HG03064 (cell line): ENCODE measurements around the gene WWC1.

Experiments used
- ATAC-seq: cut with Tn5 transposase; IDR thresholded peaks from one replicate; pipeline ENCODE4 v1.9.1; 2021; ENCODE audit warnings: low read depth; ENCODE audit not compliant: unreplicated experiment

The WWC1 gene

GRCh38 chr5:168401880-168402279, 110.4 kb downstream of the WWC1 start:
- ATAC-seq, result no peak

DNA sequence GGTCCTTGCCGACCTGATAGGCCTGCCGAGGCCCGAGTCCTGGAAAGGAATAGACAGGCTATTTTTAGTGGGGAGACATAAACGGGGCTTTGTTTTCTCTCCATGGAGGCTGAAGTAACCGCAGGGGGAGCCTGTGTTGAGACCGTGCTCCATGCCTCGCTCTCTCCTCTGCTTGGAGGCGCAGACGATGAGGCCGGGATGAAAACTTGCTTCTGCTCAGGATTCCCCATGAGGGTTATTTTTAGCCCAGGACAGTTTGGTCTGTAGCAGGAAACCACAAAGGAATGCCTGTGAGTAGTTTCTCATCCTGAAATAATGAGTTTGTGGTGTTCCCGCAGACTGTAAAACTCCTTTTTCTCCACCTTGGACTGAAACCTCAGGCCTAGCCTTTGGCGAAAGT, 112.9 kb downstream of the WWC1 start:
- ATAC-seq, result no peak

DNA sequence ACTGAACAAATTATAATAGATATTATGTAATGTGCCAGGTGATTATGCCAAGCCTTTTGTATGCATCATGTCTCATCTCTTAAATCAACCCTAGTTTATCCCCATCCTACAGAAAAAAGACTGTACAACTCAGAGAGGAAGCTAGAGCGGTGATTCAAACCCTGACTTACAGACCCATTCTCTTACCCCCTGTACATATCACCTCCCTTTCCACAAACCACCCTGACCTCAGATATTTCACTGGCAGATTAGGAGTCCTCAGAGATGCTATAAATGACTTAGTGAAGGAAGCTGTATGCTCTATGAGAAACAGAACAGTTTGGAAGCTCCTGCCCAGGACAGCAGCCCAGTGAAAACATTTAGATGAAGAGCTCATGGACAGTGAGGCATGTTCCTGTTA, 115.8 kb downstream of the WWC1 start:
- ATAC-seq, result no peak

- ATAC-seq, result no peak
Observed at GRCh38 chr5:168408561-168409305, 117.3 kb downstream of the WWC1 start.

DNA sequence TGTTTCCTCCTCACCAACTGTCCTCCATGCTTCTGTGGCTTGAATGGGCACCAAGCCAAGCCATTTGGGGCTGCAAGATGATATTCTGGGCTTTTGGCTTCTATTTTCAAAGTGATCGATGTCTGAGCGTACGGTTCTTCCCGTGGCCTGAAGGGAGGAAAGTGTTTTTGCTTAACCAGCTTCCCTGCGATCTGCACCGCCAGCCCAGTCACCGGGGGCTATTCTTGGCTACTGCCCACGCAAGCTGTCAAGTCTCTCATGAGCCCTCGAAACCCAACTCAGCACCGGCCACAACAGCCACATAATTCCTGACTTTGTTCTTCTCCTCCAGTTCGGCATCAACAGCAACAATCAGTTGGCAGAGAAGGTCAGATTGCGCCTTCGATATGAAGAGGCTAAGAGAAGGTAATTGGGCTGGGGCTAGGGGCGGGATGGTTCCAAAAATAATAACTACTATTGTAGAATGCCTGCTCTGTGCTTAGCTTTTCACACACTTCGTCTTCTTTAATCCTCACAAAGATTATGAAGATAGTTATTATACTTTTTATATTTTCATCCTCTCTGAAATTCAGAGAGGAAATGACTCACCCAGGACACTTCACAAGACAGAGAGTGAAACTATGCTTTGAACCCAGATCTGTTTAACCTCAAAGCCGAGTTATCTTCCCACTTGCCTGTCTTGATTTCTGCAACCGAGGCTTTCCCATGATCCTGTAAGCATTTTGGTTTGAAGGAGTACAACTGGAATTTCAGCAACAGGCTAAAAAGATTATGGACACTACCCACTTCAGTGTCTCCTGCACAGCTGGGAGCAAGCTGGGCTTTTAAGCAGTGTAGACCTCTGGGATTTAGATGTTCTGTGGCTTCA, 118.4 kb downstream of the WWC1 start:
- no peak for ATAC-seq

DNA sequence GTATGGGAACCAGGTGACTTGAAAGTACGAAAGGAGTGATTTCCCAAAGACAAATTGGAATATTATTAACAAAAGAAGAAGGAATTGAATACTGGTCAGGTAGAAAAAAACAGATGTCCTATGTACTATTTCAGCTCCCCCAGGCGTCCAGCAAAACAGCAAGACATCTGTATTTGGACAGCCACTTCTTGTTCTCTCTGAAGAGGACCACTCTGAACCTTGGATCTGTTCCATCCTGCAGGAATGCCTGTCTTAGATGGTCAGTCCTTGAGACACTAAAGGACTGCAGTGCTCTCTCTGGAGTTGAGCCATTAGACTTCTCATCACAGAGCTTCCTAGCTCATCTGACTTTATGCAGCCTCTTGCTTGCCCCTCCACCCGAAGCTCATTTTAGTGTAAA, 120.4 kb downstream of the WWC1 start:
- no peak for ATAC-seq

DNA sequence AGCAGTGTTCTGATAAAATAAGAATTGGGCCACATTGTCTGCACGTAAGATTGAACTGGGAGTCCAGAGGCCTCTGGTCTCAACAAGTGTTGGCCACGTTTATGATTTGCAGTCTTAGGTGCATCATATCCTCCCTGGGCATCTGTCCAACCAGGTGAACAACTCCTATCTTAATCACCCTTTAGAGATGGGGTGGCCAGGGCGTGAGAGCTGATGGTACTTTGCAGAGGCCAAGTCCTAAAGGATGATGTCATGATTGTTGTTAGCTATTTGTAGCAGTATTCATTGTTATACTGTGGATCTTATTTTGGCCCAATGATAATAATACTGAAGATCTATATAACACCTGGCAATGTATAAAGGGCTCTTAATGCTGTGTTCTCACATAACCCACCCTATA, 121.6 kb downstream of the WWC1 start:
- no peak for ATAC-seq

GRCh38 chr5:168413596-168413995, 122.2 kb downstream of the WWC1 start:
- no peak for ATAC-seq

- ATAC-seq, result no peak
Observed at GRCh38 chr5:168415401-168415800, 124.0 kb downstream of the WWC1 start.

DNA sequence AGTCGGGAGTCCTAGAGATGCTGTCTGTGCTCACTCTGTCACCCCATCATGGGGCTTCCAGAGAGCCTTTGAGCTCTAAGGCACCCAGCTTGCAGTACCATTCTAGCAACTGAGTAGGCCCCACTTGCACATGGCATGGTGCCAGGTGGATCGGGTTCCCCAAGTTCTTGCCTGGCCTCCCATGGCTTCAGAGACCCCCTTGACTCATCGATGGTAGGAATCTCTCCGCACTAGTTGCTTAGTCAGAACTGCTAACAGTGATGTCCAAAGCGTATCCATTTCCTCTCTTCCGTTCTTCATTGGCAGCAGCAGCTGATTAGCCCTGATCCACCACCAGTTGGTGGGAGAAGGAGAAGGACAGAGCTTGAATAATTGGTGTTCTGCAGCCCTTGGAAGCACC, 124.5 kb downstream of the WWC1 start:
- ATAC-seq, result no peak

DNA sequence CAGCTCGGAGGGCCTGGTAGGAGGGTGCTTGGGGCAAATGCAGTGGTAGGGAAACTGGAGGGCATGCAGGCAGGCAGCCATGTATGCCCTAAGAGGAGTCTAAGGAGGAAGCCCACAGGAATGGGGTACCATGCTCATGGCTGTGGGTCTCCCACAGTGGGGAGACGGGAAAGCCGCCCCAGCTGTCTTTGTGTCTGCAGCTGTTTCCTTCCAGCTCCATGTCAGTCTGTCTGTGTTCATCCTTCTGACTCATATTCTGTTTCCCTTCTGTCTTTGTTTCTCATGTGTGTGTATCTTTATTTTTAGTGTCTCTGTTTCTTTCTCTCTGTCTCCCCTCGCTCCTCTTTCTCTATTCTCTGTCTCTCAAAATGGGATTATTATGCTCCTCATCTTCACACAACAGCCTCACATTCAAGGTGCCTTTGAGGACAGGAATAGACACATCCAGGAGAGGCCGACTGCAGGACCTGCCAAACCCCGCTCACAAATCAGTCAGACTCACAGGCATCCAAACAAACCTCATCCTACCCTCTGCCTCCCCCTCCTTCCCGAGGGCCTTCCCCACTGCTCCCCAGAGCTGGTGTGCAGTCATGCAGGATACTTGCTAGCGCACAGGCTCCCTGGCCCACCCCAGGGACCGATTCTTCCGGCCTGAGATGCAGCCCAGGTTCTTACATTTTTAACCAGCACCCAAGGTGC, 126.4 kb downstream of the WWC1 start:
- no peak for ATAC-seq

- no peak for ATAC-seq
Observed at GRCh38 chr5:168420461-168420860, 129.0 kb downstream of the WWC1 start.

- ATAC-seq, result no peak
Observed at GRCh38 chr5:168422431-168422830, 131.0 kb downstream of the WWC1 start.

DNA sequence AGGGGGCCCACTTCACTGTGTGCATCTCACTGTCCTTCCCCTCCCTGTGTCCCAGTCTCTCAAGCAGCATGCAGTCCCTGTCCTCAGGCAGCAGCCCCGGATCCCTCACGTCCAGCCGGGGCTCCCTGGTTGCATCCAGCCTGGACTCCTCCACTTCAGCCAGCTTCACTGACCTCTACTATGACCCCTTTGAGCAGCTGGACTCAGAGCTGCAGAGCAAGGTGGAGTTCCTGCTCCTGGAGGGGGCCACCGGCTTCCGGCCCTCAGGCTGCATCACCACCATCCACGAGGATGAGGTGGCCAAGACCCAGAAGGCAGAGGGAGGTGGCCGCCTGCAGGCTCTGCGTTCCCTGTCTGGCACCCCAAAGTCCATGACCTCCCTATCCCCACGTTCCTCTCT, 132.0 kb downstream of the WWC1 start:
- no peak for ATAC-seq

DNA sequence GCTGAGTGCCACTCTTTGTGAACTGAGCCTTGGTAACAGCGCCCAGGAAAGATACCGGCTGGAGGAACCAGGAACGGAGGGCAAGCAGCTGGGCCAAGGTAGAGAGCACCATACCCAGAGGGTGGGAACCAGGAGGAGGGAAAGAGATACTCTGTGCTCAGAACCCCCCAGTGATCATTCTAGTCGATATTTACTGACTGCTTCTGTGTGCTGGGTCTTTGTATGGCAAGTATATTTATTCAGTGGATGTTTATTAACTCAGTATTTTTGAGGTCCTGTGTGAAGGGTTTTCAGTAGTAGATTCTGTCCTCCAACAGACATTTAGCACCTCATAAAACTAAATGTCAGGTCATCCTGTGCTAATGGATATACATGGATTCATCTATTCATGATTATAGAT, 132.5 kb downstream of the WWC1 start:
- no peak for ATAC-seq

DNA sequence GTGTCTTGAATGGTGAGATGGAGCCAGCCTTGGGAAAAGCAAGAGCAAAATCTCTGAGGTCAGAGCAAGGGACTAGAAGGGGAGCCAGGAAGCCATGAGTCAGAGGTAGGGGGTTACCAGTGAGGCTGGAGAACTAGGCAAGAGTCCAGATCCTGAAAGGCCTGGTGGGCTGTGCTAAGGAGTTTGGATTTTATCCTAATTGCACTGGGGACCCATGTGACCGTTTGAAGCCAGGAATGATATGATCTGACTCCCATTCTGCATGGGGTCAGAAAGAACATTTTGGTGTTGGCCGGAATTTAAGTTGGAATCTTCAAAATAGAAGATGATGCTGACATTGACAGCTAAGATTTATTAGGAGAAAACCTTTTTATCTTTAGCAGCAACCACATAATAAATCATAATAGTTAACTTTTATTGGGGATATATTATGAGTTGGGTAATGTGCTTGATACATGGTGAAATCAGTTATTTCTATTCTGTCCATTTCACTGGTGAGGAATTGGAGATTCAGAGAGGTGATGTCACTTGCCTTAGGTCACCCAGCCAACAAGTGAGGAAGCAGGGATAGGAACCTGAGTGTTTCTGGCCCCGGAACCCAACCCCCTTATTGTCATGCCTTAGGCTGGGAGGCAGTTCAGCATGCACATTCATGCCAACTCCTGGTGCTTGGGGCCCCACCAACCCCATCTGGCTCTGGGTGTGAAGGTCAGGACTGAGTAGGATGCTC, 133.3 kb downstream of the WWC1 start:
- no peak for ATAC-seq

DNA sequence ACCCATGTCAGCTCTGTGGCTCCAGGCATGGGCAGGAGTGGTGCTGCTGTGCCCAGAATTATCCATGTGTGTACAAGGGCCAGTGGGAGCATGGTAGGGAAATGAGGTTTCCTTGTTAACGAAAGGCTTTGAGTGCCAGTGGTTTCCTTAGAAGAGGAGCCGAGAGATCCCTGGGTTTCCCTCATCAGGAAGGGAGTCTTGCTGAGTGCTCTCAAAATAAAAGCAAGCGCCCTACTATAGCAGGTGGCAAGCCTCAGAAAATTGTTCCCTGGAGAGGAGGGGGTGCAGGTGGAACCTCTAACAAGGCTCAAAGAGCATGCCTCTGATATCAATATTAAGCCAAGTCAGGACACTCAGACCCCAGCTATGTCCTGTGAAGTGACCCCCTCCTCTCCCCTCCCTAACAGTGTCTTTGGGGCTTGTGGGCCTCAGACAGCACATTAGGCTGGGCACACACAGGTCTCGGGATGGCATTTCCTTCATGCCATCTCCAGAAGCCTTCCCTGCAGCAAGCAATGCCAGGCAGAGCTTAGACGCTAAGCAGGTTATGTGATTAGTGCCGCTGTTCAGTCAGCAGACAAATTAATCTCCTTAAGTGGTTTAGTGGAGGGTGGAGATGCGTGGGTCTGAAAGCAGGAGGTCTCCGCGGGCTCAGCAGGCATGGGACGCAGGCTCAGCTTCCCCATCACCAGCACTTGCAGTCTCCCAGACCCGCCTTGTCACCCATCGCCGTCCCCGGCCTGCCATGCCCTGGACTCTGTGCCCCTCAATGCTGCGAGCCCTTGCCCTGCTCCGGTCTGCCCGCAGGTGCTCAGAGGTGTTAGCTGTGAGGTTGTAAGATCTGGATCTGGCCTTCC, 134.8 kb downstream of the WWC1 start:
- no peak for ATAC-seq

GRCh38 chr5:168426864-168427172, 135.4 kb downstream of the WWC1 start:
- ATAC-seq, result no peak

DNA sequence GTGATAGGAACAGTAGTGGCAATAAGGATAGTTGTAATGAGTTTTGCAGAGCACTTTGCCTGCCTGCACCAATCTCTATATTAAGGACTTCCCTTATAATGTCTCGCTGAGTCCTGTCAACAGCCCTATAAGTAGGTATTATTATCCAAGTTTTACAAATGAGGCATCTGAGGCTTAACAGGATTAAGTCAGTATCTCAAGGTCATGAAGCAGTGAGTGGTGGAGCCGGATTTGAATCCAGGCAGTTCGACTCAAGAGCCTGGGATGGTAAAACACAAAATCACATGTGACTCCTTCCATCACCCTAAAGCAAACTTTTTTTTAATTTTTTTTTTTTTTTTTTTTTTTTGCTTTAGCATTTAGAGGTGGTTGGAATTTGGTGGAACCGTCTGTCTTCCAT, 135.8 kb downstream of the WWC1 start:
- ATAC-seq, result no peak

DNA sequence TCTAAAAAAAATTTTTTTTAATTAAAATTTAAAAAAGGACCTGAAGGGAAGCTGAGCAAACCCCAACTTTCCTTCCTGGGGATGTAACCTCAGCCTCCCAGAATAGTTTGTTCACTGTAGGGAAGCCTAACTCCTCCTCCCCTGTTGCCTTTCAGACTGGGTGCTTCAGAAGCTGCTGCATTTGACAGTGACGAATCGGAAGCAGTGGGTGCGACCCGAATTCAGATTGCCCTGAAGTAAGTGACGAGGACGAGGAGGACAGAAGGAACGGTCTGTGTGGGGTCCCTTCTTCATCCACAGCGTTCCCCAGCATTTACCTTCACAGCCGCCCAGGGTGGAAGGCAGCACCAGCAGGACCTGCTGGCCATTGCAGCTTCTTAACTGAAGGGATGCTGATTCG, 137.1 kb downstream of the WWC1 start:
- ATAC-seq, result no peak
